HepG2 (cell line): ENCODE results near the gene PRB2. TPM values are rescaled to one million over a fixed set of nuclear protein-coding genes. Genes with fewer than 3 reads are reported as not detected.

Experiments
- GABPB1 ChIP-seq: IDR thresholded peaks from 2 replicates; pipeline ENCODE4 v1.6.1; 2016; ENCODE audit warnings: mild to moderate bottlenecking, missing genetic modification reagents, moderate library complexity, missing compliant biosample characterization
- IRF2 ChIP-seq: IDR thresholded peaks from 2 replicates; pipeline ENCODE4 v1.6.1; 2018; ENCODE audit warnings: missing genetic modification reagents, missing compliant biosample characterization
- ISL2 ChIP-seq: sonication (generic); formaldehyde crosslinking; IDR thresholded peaks from 2 replicates; pipeline ENCODE4 v1.5.0; 2020; ENCODE audit warnings: missing genetic modification reagents
- MTA3 ChIP-seq: sonication (generic); formaldehyde crosslinking; IDR thresholded peaks from 2 replicates; pipeline ENCODE4 v1.4.0; 2020; ENCODE audit warnings: missing genetic modification reagents
- MZF1 ChIP-seq: sonication (generic); formaldehyde crosslinking; IDR thresholded peaks from 2 replicates; pipeline ENCODE4 v1.8.1; 2023; ENCODE audit warnings: mild to moderate bottlenecking, missing genetic modification reagents, borderline replicate concordance
- RAD51 ChIP-seq: fragments of 450-650 bp; IDR thresholded peaks from 2 replicates; pipeline ENCODE4 v1.6.1; 2016; ENCODE audit warnings: borderline replicate concordance
- U2AF1 ChIP-seq: fragments of 200-400 bp; formaldehyde crosslinking; optimal IDR thresholded peaks from 2 replicates; pipeline ENCODE3; 2017; ENCODE audit warnings: mild to moderate bottlenecking, low read depth, low read length
- ZNF503 ChIP-seq: sonication (generic); formaldehyde crosslinking; IDR thresholded peaks from 2 replicates; pipeline ENCODE4 v1.4.0; 2020; ENCODE audit warnings: missing genetic modification reagents
- ZNF772 ChIP-seq: sonication (generic); formaldehyde crosslinking; IDR thresholded peaks from 2 replicates; pipeline ENCODE4 v1.5.0; 2020; ENCODE audit warnings: mild to moderate bottlenecking, missing genetic modification reagents
- polyA plus RNA-seq, 8 experiments: library from polyadenylated mRNA; depleted of rRNA in 3 of 8; stranded (reverse) in 7 of 8; unstranded in 1 of 8; fragments of >200 nt; fragmentation: Illumina TruSeq in 4 of 8; extraction: Trizol in 4 of 8; gene quantifications; 2 replicates each; pipeline versions ENCODE4 v1.2.1 to v1.2.3, GENCODE V29; 2011 to 2016; ENCODE audit warnings: low read depth in 4 of 8, missing spikeins in 1 of 8, mixed read lengths in 1 of 8; ENCODE audit not compliant: insufficient read depth in 1 of 8
- total RNA-seq, 5 experiments: library from RNA; depleted of rRNA; stranded (reverse); fragments of >200 nt; fragmentation: Illumina TruSeq; extraction: Trizol; gene quantifications; 2 replicates each; pipeline ENCODE4 v1.2.3, GENCODE V29; 2016; ENCODE audit warnings: low read depth in 1 of 5
- TF ChIP-seq, protein P1 (sequence below): sonication (generic); formaldehyde crosslinking; IDR thresholded peaks from 2 replicates; pipeline ENCODE4 v1.4.0; 2020; ENCODE audit warnings: missing genetic modification reagents
- TF ChIP-seq, protein P2 (sequence below): sonication (generic); formaldehyde crosslinking; IDR thresholded peaks from 2 replicates; pipeline ENCODE4 v1.5.0; 2020; ENCODE audit warnings: missing genetic modification reagents

Gene PRB2
- total and polyA plus RNA-seq, 2 of the 13 experiments (the other 11 are each of a cell fraction or from before 2014, with no cell fraction given) = not detected

DNA sequence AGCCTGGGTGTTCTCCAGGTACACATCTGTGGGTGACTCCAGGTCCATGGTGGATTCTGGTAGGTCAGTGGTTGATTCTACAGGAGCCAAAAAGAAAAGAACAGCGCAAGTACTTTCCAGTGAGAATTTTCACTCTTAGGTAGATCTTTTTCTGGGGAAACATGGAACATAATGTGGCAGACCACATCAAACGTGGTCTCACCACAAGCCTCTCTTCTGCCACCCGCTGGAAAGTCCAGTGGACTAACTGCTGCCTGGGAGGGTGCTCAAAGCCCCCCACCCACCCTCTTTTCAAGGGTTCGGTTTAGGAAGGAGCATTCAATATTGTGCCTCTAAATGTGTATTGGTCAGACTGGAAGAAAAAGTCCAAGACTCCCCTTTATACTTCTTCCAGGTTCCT is 36.1 kb upstream of the PRB2 start (continued):
- TF ChIP-seq U2AF1 (no peak), GABPB1 (CRISPR knock-in tag) (no peak), MTA3 (CRISPR knock-in tag) (no peak), ISL2 (CRISPR knock-in tag) (no peak), IRF2 (CRISPR knock-in tag) (no peak), MZF1 (no peak), RAD51 (no peak), ZNF503 (no peak), ZNF772 (CRISPR knock-in tag) (no peak)
- TF ChIP-seq, protein P1, sequence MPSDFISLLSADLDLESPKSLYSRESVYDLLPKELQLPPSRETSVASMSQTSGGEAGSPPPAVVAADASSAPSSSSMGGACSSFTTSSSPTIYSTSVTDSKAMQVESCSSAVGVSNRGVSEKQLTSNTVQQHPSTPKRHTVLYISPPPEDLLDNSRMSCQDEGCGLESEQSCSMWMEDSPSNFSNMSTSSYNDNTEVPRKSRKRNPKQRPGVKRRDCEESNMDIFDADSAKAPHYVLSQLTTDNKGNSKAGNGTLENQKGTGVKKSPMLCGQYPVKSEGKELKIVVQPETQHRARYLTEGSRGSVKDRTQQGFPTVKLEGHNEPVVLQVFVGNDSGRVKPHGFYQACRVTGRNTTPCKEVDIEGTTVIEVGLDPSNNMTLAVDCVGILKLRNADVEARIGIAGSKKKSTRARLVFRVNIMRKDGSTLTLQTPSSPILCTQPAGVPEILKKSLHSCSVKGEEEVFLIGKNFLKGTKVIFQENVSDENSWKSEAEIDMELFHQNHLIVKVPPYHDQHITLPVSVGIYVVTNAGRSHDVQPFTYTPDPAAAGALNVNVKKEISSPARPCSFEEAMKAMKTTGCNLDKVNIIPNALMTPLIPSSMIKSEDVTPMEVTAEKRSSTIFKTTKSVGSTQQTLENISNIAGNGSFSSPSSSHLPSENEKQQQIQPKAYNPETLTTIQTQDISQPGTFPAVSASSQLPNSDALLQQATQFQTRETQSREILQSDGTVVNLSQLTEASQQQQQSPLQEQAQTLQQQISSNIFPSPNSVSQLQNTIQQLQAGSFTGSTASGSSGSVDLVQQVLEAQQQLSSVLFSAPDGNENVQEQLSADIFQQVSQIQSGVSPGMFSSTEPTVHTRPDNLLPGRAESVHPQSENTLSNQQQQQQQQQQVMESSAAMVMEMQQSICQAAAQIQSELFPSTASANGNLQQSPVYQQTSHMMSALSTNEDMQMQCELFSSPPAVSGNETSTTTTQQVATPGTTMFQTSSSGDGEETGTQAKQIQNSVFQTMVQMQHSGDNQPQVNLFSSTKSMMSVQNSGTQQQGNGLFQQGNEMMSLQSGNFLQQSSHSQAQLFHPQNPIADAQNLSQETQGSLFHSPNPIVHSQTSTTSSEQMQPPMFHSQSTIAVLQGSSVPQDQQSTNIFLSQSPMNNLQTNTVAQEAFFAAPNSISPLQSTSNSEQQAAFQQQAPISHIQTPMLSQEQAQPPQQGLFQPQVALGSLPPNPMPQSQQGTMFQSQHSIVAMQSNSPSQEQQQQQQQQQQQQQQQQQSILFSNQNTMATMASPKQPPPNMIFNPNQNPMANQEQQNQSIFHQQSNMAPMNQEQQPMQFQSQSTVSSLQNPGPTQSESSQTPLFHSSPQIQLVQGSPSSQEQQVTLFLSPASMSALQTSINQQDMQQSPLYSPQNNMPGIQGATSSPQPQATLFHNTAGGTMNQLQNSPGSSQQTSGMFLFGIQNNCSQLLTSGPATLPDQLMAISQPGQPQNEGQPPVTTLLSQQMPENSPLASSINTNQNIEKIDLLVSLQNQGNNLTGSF (CRISPR knock-in tag) = no peak
- TF ChIP-seq, protein P2, sequence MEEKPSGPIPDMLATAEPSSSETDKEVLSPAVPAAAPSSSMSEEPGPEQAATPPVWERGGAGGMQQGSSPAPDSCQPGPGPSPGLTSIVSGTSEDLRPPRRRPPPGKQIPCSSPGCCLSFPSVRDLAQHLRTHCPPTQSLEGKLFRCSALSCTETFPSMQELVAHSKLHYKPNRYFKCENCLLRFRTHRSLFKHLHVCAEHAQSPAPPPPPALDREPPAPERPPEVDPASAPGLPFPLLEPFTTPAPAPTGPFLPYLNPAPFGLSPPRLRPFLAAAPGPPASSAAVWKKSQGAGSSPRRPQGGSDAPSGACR (CRISPR knock-in tag) = no peak
- TF ChIP-seq, all 625 proteins: peak for 0
